Measurements from ENCODE around the gene IFNA4. TPM values are rescaled to one million over a fixed set of nuclear protein-coding genes. Genes with fewer than 3 reads are reported as not detected.
A peak's percentile ranks its signal among the peaks of the same experiment; 100 is the strongest.

Gene IFNA4
- total and polyA plus RNA-seq, 4 experiments from 2014 or later: not detected

DNA sequence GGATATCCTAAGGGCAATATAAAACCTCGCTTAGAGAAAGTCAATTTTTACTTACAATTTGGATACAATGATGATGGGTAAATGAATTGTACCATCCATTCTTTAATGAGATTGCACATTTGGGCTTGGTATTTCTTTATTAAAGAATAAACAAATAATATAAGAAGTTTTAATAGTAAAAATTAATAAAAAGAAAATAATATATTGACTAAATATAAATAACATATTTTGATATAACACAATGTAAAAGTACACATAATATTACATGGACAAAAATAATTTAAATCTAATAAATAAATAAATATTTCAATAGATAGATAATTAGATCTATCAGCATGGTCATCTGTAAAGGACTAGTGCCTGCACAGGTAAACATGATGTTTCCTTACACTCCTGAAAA is 21.9 kb downstream of the IFNA4 start:
- Mint-ChIP-seq H3K27ac (no peak overlapping the region), H3K27me3 (peaks cover 2 to 5% of the 10 kb centered on the region in 2 donors), H3K36me3 (no peaks in the 10 kb centered on the region), H3K4me3 (no peak overlapping the region), H3K9me3 (peaks cover 0 to 2% (median 0%) of the 10 kb centered on the region in 8 donors), H3K4me1 (peaks cover 23 to 34% (median 24%) of the 10 kb centered on the region in 4 donors)
- no peaks in the 10 kb centered on the region for H3K27me3 ChIP-seq (ENCODE audit: insufficient read depth, low read length)
- no peaks in the 10 kb centered on the region for H3K9me3 ChIP-seq (ENCODE audit: control insufficient read depth in 1 of 2, low read length in 2 of 2)
- no peak for DNase-seq
- intact Hi-C loops (cut with micrococcal nuclease): no loop called here
- no peaks in the 10 kb centered on the region for H3K36me3 ChIP-seq (ENCODE audit: insufficient read depth, low read length)
- POLR2A ChIA-PET (ENCODE audit: partially characterized antibody): no interaction called here
- H3K27ac ChIP-seq (ENCODE audit: low read depth, low read length): no peak overlapping the region
- peaks cover 11% of the 10 kb centered on the region for H3K4me1 ChIP-seq (ENCODE audit: insufficient read depth, low read length)
- CTCF ChIA-PET (ENCODE audit: partially characterized antibody): no interaction called here
- no peak overlapping the region for H3K4me3 ChIP-seq (ENCODE audit: low read length in 2 of 2)

GRCh38 chr9:21160178-21160577 is 27.2 kb downstream of the IFNA4 start:
- Mint-ChIP-seq H3K36me3 (no peaks in the 10 kb centered on the region), H3K4me3 (peak overlapping the region; percentile 42 to 86 (median 78)), H3K4me1 (peaks cover 32 to 50% (median 37%) of the 10 kb centered on the region in 4 donors), H3K27me3 (no peaks in the 10 kb centered on the region), H3K9me3 (peaks cover 0 to 6% (median 3%) of the 10 kb centered on the region in 8 donors), H3K27ac (peak overlapping the region in 3 of 7 donors; percentile 42 to 78 (median 71))
- POLR2A ChIA-PET (ENCODE audit: partially characterized antibody): interaction anchor here (1.2 kb wide), 1 partner anchor 476 kb away, joined by 3 read pairs; the partner anchor contains the start of gene FOCAD
- DNase-seq: peak; percentile 16 to 42 (median 37)
- CTCF ChIA-PET (ENCODE audit: partially characterized antibody): interaction anchor here (0.8 to 3.1 kb wide), 6 partner anchors 9 to 236 kb away, joined by 3 to 18 read pairs (median 4); no protein-coding TSS in a partner anchor
- Histone ChIP-seq H3K27me3 (ENCODE audit: insufficient read depth, low read length) (no peaks in the 10 kb centered on the region), H3K4me1 (ENCODE audit: insufficient read depth, low read length) (peaks cover 26% of the 10 kb centered on the region), H3K27ac (ENCODE audit: low read depth, low read length) (no peak overlapping the region), H3K4me3 (ENCODE audit: low read length in 2 of 2) (peak overlapping the region in 1 of 2 donors; percentile 27), H3K9me3 (ENCODE audit: control insufficient read depth in 1 of 2, low read length in 2 of 2) (no peaks in the 10 kb centered on the region), H3K36me3 (ENCODE audit: insufficient read depth, low read length) (no peaks in the 10 kb centered on the region)
- intact Hi-C loops (cut with micrococcal nuclease): no loop called here

DNA sequence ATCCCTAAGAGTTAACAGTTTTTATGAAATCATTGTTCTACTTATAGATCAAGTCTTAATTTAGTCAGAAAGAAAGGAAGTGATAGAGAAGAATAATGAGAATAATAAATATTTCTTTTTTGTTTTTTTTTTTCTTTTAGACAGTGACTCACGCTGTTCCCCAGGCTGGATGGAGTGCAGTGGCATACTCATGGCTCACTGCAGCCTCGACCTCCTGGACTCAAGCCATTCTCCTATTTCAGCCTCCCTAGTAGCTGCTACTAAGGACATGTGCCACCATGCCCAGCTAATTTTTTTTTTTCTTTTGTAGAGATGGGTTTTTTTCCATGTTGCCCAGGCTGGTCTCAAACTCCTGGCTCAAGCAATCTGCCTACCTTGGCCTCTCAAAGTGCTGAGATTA is 31.9 kb downstream of the IFNA4 start:
- no peak overlapping the region for H3K4me3 ChIP-seq (ENCODE audit: low read length in 2 of 2)
- no peaks in the 10 kb centered on the region for H3K9me3 ChIP-seq (ENCODE audit: control insufficient read depth in 1 of 2, low read length in 2 of 2)
- no peaks in the 10 kb centered on the region for H3K36me3 Mint-ChIP-seq
- peaks cover 14 to 19% (median 15%) of the 10 kb centered on the region in 4 donors for H3K4me1 Mint-ChIP-seq
- H3K27ac ChIP-seq (ENCODE audit: low read depth, low read length): no peak overlapping the region
- no peak for DNase-seq
- no peaks in the 10 kb centered on the region for H3K36me3 ChIP-seq (ENCODE audit: insufficient read depth, low read length)
- H3K9me3 Mint-ChIP-seq: peaks cover 0 to 6% (median 3%) of the 10 kb centered on the region in 8 donors
- no peaks in the 10 kb centered on the region for H3K27me3 ChIP-seq (ENCODE audit: insufficient read depth, low read length)
- H3K27me3 Mint-ChIP-seq: peaks cover 0 to 1% of the 10 kb centered on the region in 2 donors
- CTCF ChIA-PET (ENCODE audit: partially characterized antibody): interaction anchor here (1.4 to 1.9 kb wide), 3 partner anchors 40 to 241 kb away, joined by 4 to 6 read pairs (median 5); no protein-coding TSS in a partner anchor
- POLR2A ChIA-PET (ENCODE audit: partially characterized antibody): no interaction called here
- intact Hi-C loops (cut with micrococcal nuclease): loop anchor here (2.0 to 10.0 kb wide), 3 partner anchors 79 to 171 kb away; no protein-coding TSS in a partner anchor
- no peak overlapping the region for H3K4me3 Mint-ChIP-seq
- no peak overlapping the region for H3K27ac Mint-ChIP-seq
- H3K4me1 ChIP-seq (ENCODE audit: insufficient read depth, low read length): peaks cover 15% of the 10 kb centered on the region

- H3K27ac ChIP-seq (ENCODE audit: low read depth, low read length): no peak overlapping the region
- peaks cover 4% of the 10 kb centered on the region for H3K4me1 ChIP-seq (ENCODE audit: insufficient read depth, low read length)
- H3K4me1 Mint-ChIP-seq: peaks cover 4 to 9% (median 7%) of the 10 kb centered on the region in 4 donors
- H3K36me3 ChIP-seq (ENCODE audit: insufficient read depth, low read length): no peaks in the 10 kb centered on the region
- H3K9me3 ChIP-seq (ENCODE audit: control insufficient read depth in 1 of 2, low read length in 2 of 2): no peaks in the 10 kb centered on the region
- peak in 4 of 5 donors; percentile 6 to 27 (median 22) for DNase-seq
- CTCF ChIA-PET (ENCODE audit: partially characterized antibody): interaction anchor here (0.8 to 2.8 kb wide), 23 partner anchors 9 to 558 kb away, joined by 3 to 32 read pairs (median 5); partner anchors contain the start of genes IFNA7 and IFNW1
- POLR2A ChIA-PET (ENCODE audit: partially characterized antibody): interaction anchor here (0.9 kb wide), 1 partner anchor 175 kb away, joined by 3 read pairs; no protein-coding TSS in a partner anchor
- no peak overlapping the region for H3K4me3 ChIP-seq (ENCODE audit: low read length in 2 of 2)
- intact Hi-C loops (cut with micrococcal nuclease): loop anchor here (1.0 to 10.0 kb wide), 5 partner anchors 81 to 635 kb away; no protein-coding TSS in a partner anchor
- no peaks in the 10 kb centered on the region for H3K27me3 ChIP-seq (ENCODE audit: insufficient read depth, low read length)
- H3K4me3 Mint-ChIP-seq: peak overlapping the region in 1 of 8 donors; percentile 59
- H3K36me3 Mint-ChIP-seq: peaks cover 0 to under 1% of the 10 kb centered on the region in 2 donors
- peaks cover 0 to 7% (median 4%) of the 10 kb centered on the region in 8 donors for H3K9me3 Mint-ChIP-seq
- peak overlapping the region in 2 of 7 donors; percentile 58 to 59 for H3K27ac Mint-ChIP-seq
- peaks cover 0 to 1% of the 10 kb centered on the region in 2 donors for H3K27me3 Mint-ChIP-seq
Measured at GRCh38 chr9:21154018-21154608, 33.3 kb downstream of the IFNA4 start.

DNA sequence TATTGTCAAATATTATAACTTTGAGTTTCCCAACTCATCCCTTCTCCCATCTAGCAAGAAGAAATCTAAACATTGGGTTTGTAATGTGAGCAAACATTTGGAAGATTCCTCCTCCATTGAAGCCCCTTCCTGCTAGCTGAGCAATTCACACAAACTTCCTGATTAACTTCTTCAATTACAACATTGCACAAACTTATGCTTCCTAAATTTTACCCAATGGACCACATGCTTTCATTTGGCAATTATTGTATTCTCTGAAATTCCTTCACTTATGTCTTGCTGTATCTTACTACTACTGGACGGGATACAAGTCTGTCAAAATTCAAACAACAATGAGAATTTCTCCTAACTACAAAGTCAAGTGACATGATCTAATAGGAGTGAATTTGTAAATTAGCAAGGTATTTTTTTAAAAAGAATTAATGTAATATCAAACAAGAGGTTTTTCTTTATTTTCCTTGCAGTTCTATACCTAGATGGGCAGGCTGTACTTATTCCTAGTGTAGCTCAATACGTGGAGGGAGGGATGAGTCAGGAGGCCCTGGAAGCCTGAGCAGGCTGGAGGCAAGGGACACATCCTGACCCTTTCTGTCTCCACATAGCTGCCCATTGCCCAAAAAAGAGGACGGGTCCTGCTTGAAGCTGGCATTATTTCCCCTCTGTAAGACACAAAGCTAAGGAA is 33.9 kb downstream of the IFNA4 start:
- intact Hi-C loops (cut with micrococcal nuclease): loop anchor here (1.0 to 10.0 kb wide), 5 partner anchors 81 to 636 kb away; no protein-coding TSS in a partner anchor

DNA sequence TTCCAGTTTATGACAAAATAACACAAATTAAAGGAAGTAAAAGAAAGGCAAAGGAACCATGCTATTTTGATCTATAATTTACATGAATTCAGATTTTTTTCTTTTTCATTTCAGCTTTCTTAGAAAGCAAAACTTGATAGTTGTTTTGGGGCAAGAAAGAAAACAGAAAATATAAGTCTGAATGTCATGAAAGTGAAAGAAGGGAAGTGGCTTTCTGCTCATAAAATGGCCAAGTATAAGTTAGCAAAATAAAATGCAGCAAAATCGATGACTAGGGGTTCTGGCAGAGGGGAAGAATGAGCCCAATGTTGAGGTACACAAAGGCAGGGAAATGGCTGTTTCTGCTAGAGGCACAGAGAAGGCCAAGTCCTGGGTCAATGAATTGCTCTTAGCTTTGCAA is 42.8 kb downstream of the IFNA4 start:
- CTCF ChIA-PET (ENCODE audit: partially characterized antibody): interaction anchor here (1.0 to 1.1 kb wide), 2 partner anchors 9 to 181 kb away, joined by 4 to 5 read pairs; no protein-coding TSS in a partner anchor
- H3K27me3 Mint-ChIP-seq: no peaks in the 10 kb centered on the region

More for the DNA sequence above, 33.9 kb downstream of the IFNA4 start:
- Mint-ChIP-seq H3K27ac (no peak overlapping the region), H3K9me3 (peaks cover 0 to 14% (median 8%) of the 10 kb centered on the region in 8 donors), H3K27me3 (peaks cover 0 to 1% of the 10 kb centered on the region in 2 donors), H3K36me3 (peaks cover 2 to 3% of the 10 kb centered on the region in 2 donors), H3K4me3 (no peak overlapping the region), H3K4me1 (peaks cover 0 to 5% (median 4%) of the 10 kb centered on the region in 4 donors)
- Histone ChIP-seq H3K27ac (ENCODE audit: low read depth, low read length) (no peak overlapping the region), H3K4me3 (ENCODE audit: low read length in 2 of 2) (no peak overlapping the region), H3K36me3 (ENCODE audit: insufficient read depth, low read length) (no peaks in the 10 kb centered on the region), H3K27me3 (ENCODE audit: insufficient read depth, low read length) (no peaks in the 10 kb centered on the region), H3K9me3 (ENCODE audit: control insufficient read depth in 1 of 2, low read length in 2 of 2) (no peaks in the 10 kb centered on the region), H3K4me1 (ENCODE audit: insufficient read depth, low read length) (no peaks in the 10 kb centered on the region)
- CTCF ChIA-PET (ENCODE audit: partially characterized antibody): interaction anchor here (0.8 to 2.8 kb wide), 23 partner anchors 9 to 558 kb away, joined by 3 to 32 read pairs (median 5); partner anchors contain the start of genes IFNA7 and IFNW1
- POLR2A ChIA-PET (ENCODE audit: partially characterized antibody): no interaction called here
- DNase-seq: no peak

More for the DNA sequence above, 42.8 kb downstream of the IFNA4 start:
- Mint-ChIP-seq H3K4me1 (peaks cover 15 to 25% (median 20%) of the 10 kb centered on the region in 4 donors), H3K36me3 (peaks cover 5 to 11% of the 10 kb centered on the region in 2 donors), H3K9me3 (peaks cover 2 to 19% (median 13%) of the 10 kb centered on the region in 8 donors), H3K4me3 (peak overlapping the region in 6 of 8 donors; percentile 13 to 60 (median 33)), H3K27ac (peak overlapping the region in 6 of 7 donors; percentile 9 to 84 (median 66))
- POLR2A ChIA-PET (ENCODE audit: partially characterized antibody): no interaction called here
- H3K4me1 ChIP-seq (ENCODE audit: insufficient read depth, low read length): peaks cover 16% of the 10 kb centered on the region
- no peak for DNase-seq
- intact Hi-C loops (cut with micrococcal nuclease): no loop called here
- H3K9me3 ChIP-seq (ENCODE audit: control insufficient read depth in 1 of 2, low read length in 2 of 2): no peaks in the 10 kb centered on the region
- H3K27ac ChIP-seq (ENCODE audit: low read depth, low read length): no peak overlapping the region
- no peaks in the 10 kb centered on the region for H3K36me3 ChIP-seq (ENCODE audit: insufficient read depth, low read length)
- no peak overlapping the region for H3K4me3 ChIP-seq (ENCODE audit: low read length in 2 of 2)
- no peaks in the 10 kb centered on the region for H3K27me3 ChIP-seq (ENCODE audit: insufficient read depth, low read length)
